Ascending aorta (tissue), 2 donors: ENCODE measurements around the gene PTGIR. TPM values are rescaled to one million over a fixed set of nuclear protein-coding genes. Genes with fewer than 3 reads are reported as not detected.
"Not testable (repeated sequence)": the region's sequence is repeated elsewhere in the genome, so short reads cannot be mapped to it uniquely, and the experiment has no call there.

Source experiments
- DNase-seq, 2 donors: peaks; one replicate each; pipeline ENCODE4 v3.0.0-alpha.2; 2019; ENCODE audit warnings: low spot score in 2 of 2
- H3K27ac ChIP-seq, 2 donors: fragments of 200-600 bp; sonication (generic); one replicate each; pipeline ENCODE4 v1.5.1; 2016 to 2017; ENCODE audit warnings: mild to moderate bottlenecking in 1 of 2
- H3K27me3 ChIP-seq: fragments of 200-600 bp; sonication (generic); one replicate; pipeline ENCODE4 v1.5.1; 2017
- H3K36me3 ChIP-seq, 2 donors: fragments of 200-600 bp; sonication (generic); one replicate each; pipeline ENCODE4 v1.5.1; 2016
- H3K4me1 ChIP-seq, 2 donors: fragments of 200-600 bp; sonication (generic); one replicate each; pipeline ENCODE4 v1.5.1; 2016 to 2017; ENCODE audit warnings: mild to moderate bottlenecking in 1 of 2
- H3K4me3 ChIP-seq, 2 donors: fragments of 200-600 bp; sonication (generic); one replicate each; pipeline ENCODE4 v1.5.1; 2016 to 2017; ENCODE audit warnings: mild to moderate bottlenecking in 1 of 2
- H3K9me3 ChIP-seq, 2 donors: fragments of 200-600 bp; sonication (generic); one replicate each; pipeline ENCODE4 v1.5.1; 2016
- CTCF ChIP-seq, 3 experiments: fragments of 200-600 bp in 2 of 3; fragments of 450-650 bp in 1 of 3; sonication (generic) in 2 of 3; IDR thresholded peaks; one replicate each; pipeline ENCODE4 v1.5.1; 2016 to 2019; ENCODE audit warnings: antibody characterized with exemption in 3 of 3, mild to moderate bottlenecking in 1 of 3, moderate library complexity in 1 of 3
- intact Hi-C: fragments of 100-400 bp; cut with DNase I; formaldehyde crosslinking; loops from one replicate; pipeline ENCODE4 v1.15.1; 2023
- total RNA-seq: library from RNA; depleted of rRNA; stranded (reverse); fragments of >200 nt; gene quantifications from one replicate; pipeline ENCODE4 v1.1.0, GENCODE V29; 2016

Gene PTGIR
- total RNA-seq, 1 donor from 2014 or later, result 120 TPM

GRCh38 chr19:46629546-46630025 is 4.7 kb upstream of the PTGIR start:
- H3K9me3 ChIP-seq, result no peaks in the 10 kb centered on the region
- no peak for TF ChIP-seq CTCF (IDR thresholded peaks at IDR 0.05)
- DNase-seq, result peak in 1 of 2 donors; percentile 83
- no peaks in the 10 kb centered on the region for H3K27me3 ChIP-seq
- H3K4me1 ChIP-seq, result peaks cover 19 to 37% of the 10 kb centered on the region in 2 donors
- H3K27ac ChIP-seq, result peak overlapping the region; percentile 80 to 81
- intact Hi-C loops, result loop anchor here (10.0 kb wide), 1 partner anchor 615 kb away; no protein-coding TSS in a partner anchor
- H3K4me3 ChIP-seq, result no peak overlapping the region
- H3K36me3 ChIP-seq, result no peaks in the 10 kb centered on the region

GRCh38 chr19:46628970-46629369 is 4.1 kb upstream of the PTGIR start:
- not testable (repeated sequence) for H3K36me3 ChIP-seq, H3K4me3 ChIP-seq, DNase-seq, H3K9me3 ChIP-seq, H3K27me3 ChIP-seq
- Histone ChIP-seq H3K27ac (peak overlapping the region; percentile 80 to 81), H3K4me1 (peaks cover 17 to 35% of the 10 kb centered on the region in 2 donors)
- intact Hi-C loops, result loop anchor here (10.0 kb wide), 1 partner anchor 616 kb away; no protein-coding TSS in a partner anchor

- Histone ChIP-seq H3K9me3 (no peaks in the 10 kb centered on the region), H3K4me3 (no peak overlapping the region), H3K36me3 (peaks cover 0 to 8% of the 10 kb centered on the region in 2 donors), H3K27me3 (no peaks in the 10 kb centered on the region), H3K27ac (peak overlapping the region; percentile 97 to 98), H3K4me1 (peaks cover 22 to 40% of the 10 kb centered on the region in 2 donors)
- DNase-seq, result no peak
- intact Hi-C loops, result loop anchor here (10.0 kb wide), 1 partner anchor 618 kb away; no protein-coding TSS in a partner anchor
- TF ChIP-seq CTCF (IDR thresholded peaks at IDR 0.05), result no peak
Observed at GRCh38 chr19:46626446-46626845, 1.6 kb upstream of the PTGIR start.

- intact Hi-C loops, result loop anchor here (2.0 to 10.0 kb wide), 2 partner anchors 25 to 619 kb away; partner anchors contain the start of gene CALM3
- peaks cover 0 to 8% of the 10 kb centered on the region in 2 donors for H3K36me3 ChIP-seq
- H3K27ac ChIP-seq, result peak overlapping the region; percentile 97 to 98
Observed at GRCh38 chr19:46625731-46626130, 842 bp upstream of the PTGIR start.

GRCh38 chr19:46623915-46624502 is 880 bp downstream of the PTGIR start:
- H3K4me1 ChIP-seq, result peaks cover 29 to 46% of the 10 kb centered on the region in 2 donors
- no peak for TF ChIP-seq CTCF (IDR thresholded peaks at IDR 0.05)
- DNase-seq, result no peak
- H3K36me3 ChIP-seq, result peaks cover 0 to 8% of the 10 kb centered on the region in 2 donors
- peak overlapping the region; percentile 97 to 98 for H3K27ac ChIP-seq
- intact Hi-C loops, result loop anchor here (2.0 to 10.0 kb wide), 2 partner anchors 23 to 621 kb away; partner anchors contain the start of gene CALM3
- no peaks in the 10 kb centered on the region for H3K27me3 ChIP-seq
- H3K9me3 ChIP-seq, result no peaks in the 10 kb centered on the region
- peak overlapping the region; percentile 47 to 77 for H3K4me3 ChIP-seq

More at GRCh38 chr19:46625731-46626130, 842 bp upstream of the PTGIR start:
- peaks cover 22 to 43% of the 10 kb centered on the region in 2 donors for H3K4me1 ChIP-seq
- DNase-seq, result no peak
- no peak for TF ChIP-seq CTCF (IDR thresholded peaks at IDR 0.05)
- no peaks in the 10 kb centered on the region for H3K9me3 ChIP-seq
- H3K27me3 ChIP-seq, result no peaks in the 10 kb centered on the region
- peak overlapping the region; percentile 10 to 24 for H3K4me3 ChIP-seq

- Histone ChIP-seq H3K4me1 (peaks cover 32 to 50% of the 10 kb centered on the region in 2 donors), H3K9me3 (no peaks in the 10 kb centered on the region), H3K27ac (peak overlapping the region; percentile 97 to 98), H3K27me3 (no peaks in the 10 kb centered on the region), H3K4me3 (peak overlapping the region; percentile 47 to 77), H3K36me3 (peaks cover 0 to 8% of the 10 kb centered on the region in 2 donors)
- no peak for DNase-seq
- intact Hi-C loops, result loop anchor here (10.0 kb wide), 1 partner anchor 623 kb away; no protein-coding TSS in a partner anchor
- no peak for TF ChIP-seq CTCF (IDR thresholded peaks at IDR 0.05)
Observed at GRCh38 chr19:46622118-46622446, 2.8 kb downstream of the PTGIR start.
